Glutamatergic neuron (in vitro differentiated cells): ENCODE measurements around the gene CDK14. TPM values are rescaled to one million over a fixed set of nuclear protein-coding genes. Genes with fewer than 3 reads are reported as not detected.

Source experiments
- DNase-seq: peaks from one replicate; pipeline ENCODE4 v3.0.0; 2022
- H3K27ac Mint-ChIP-seq: one replicate; pipeline ENCODE4 v1.8.0; 2020; ENCODE audit warnings: mild to moderate bottlenecking, mixed read lengths, inconsistent platforms; ENCODE audit not compliant: unreplicated experiment
- H3K27me3 Mint-ChIP-seq: one replicate; pipeline ENCODE4 v1.8.0; 2020; ENCODE audit warnings: mild to moderate bottlenecking, moderate library complexity, mixed read lengths, inconsistent platforms; ENCODE audit not compliant: unreplicated experiment
- H3K36me3 Mint-ChIP-seq: one replicate; pipeline ENCODE4 v1.8.0; 2020; ENCODE audit warnings: mild to moderate bottlenecking, mixed read lengths, inconsistent platforms; ENCODE audit not compliant: unreplicated experiment
- H3K4me1 Mint-ChIP-seq: one replicate; pipeline ENCODE4 v1.8.0; 2020; ENCODE audit warnings: mild to moderate bottlenecking, low read depth, mixed read lengths, inconsistent platforms; ENCODE audit not compliant: unreplicated experiment
- H3K4me3 Mint-ChIP-seq: one replicate; pipeline ENCODE4 v1.8.0; 2020; ENCODE audit warnings: mild to moderate bottlenecking, mixed read lengths, inconsistent platforms; ENCODE audit not compliant: unreplicated experiment
- H3K9me3 Mint-ChIP-seq: one replicate; pipeline ENCODE4 v1.8.0; 2020; ENCODE audit warnings: mild to moderate bottlenecking, moderate library complexity, mixed read lengths, inconsistent platforms; ENCODE audit not compliant: unreplicated experiment
- total RNA-seq: library from RNA; stranded (reverse); fragmentation: NEBNext Ultra II Directional; extraction: Animal tissue kit (Norgen Biotek cat#: 25700); gene quantifications from one replicate; pipeline ENCODE4 v1.2.1, GENCODE V29; 2021; ENCODE audit not compliant: unreplicated experiment
- TF ChIP-seq, protein P1 (sequence below): fragments of 200-600 bp; sonication (generic); IDR thresholded peaks from one replicate; pipeline ENCODE4 v1.5.0; 2021; ENCODE audit not compliant: partially characterized antibody, unreplicated experiment

The CDK14 gene
- total RNA-seq, 1 donor from 2014 or later = 96.5 TPM

DNA sequence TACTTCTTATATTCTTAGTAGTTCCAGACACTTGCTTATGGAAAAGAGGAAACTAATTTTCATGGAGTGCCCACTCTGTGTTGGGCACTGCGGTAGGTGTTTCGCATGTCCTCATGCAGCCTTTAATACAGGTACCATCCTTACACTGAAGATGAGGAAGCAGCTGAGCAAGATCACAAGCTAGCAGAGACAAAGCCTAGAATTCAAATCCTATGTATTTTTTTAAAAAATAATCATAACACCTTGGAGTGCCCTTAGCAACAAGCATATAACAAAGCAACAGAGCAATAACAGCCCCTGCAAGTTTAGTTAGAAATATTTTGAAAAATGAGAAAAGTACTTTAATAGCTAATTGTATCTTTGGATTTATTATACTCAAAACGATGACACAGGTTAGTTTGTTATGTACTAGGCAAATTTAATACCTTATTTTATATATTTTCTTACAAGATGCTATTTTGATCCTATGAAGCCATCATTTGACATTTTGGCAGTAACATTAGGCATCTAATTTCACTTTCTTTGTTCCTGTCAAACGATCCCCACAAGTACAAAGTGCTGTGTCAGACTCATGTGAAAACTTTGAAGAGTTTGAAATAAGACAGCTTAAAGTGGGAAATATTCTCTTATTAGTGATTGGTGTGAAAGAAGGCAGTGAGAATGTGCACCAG, 245.8 kb downstream of the CDK14 start:
- H3K36me3 Mint-ChIP-seq = peaks cover 20% of the 10 kb centered on the region

DNA sequence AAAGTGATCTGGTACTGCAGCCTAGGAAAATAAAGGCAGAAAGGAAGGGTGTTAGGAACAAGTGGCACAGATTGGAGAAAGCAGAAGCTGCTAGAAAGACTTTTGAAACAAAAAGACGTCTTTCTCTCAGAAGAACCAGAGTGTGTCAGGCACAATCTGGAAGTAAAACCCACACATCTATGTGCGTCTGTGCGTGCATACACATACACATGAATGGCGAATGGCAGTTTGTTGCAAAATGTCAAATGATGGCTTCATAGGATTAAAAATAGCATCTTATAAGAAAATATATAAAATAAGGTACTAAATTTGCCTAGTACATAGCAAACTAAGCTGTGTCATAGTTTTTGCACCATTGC, 246.3 kb downstream of the CDK14 start:
- Mint-ChIP-seq H3K9me3 (peaks cover 2% of the 10 kb centered on the region), H3K4me3 (no peak overlapping the region), H3K27me3 (peaks cover 2% of the 10 kb centered on the region), H3K4me1 (peaks cover 2% of the 10 kb centered on the region), H3K36me3 (peaks cover 20% of the 10 kb centered on the region), H3K27ac (no peak overlapping the region)
- TF ChIP-seq, protein P1, sequence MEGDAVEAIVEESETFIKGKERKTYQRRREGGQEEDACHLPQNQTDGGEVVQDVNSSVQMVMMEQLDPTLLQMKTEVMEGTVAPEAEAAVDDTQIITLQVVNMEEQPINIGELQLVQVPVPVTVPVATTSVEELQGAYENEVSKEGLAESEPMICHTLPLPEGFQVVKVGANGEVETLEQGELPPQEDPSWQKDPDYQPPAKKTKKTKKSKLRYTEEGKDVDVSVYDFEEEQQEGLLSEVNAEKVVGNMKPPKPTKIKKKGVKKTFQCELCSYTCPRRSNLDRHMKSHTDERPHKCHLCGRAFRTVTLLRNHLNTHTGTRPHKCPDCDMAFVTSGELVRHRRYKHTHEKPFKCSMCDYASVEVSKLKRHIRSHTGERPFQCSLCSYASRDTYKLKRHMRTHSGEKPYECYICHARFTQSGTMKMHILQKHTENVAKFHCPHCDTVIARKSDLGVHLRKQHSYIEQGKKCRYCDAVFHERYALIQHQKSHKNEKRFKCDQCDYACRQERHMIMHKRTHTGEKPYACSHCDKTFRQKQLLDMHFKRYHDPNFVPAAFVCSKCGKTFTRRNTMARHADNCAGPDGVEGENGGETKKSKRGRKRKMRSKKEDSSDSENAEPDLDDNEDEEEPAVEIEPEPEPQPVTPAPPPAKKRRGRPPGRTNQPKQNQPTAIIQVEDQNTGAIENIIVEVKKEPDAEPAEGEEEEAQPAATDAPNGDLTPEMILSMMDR = no peak
- DNase-seq = no peak

More for the DNA sequence above, 245.8 kb downstream of the CDK14 start:
- DNase-seq = no peak
- TF ChIP-seq, protein P1 = no peak
- Mint-ChIP-seq H3K9me3 (peaks cover 2% of the 10 kb centered on the region), H3K4me1 (peaks cover 2% of the 10 kb centered on the region), H3K27me3 (peaks cover 2% of the 10 kb centered on the region), H3K27ac (no peak overlapping the region), H3K4me3 (no peak overlapping the region)

DNA sequence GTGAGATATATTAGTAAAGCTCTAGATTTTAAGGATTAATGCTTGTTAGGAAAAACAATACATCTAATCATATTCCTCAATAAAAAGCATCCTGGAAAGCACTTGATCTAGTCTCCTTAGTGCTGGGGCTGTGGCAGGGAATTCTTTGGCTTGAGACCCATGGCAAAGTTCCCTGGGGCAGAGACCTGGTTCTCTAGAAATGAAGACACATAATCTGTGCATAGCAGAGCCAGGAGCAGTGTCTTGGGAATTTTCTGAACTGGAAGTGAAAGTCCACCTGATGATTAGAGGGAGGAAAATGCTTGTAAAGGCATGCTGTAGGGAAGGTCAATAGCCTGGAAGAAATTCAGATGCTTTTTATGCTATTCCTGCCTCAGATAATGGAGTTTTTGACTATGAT, 247.4 kb downstream of the CDK14 start:
- H3K4me1 Mint-ChIP-seq = peaks cover 2% of the 10 kb centered on the region
- no peak overlapping the region for H3K27ac Mint-ChIP-seq
- TF ChIP-seq, protein P1 = no peak

DNA sequence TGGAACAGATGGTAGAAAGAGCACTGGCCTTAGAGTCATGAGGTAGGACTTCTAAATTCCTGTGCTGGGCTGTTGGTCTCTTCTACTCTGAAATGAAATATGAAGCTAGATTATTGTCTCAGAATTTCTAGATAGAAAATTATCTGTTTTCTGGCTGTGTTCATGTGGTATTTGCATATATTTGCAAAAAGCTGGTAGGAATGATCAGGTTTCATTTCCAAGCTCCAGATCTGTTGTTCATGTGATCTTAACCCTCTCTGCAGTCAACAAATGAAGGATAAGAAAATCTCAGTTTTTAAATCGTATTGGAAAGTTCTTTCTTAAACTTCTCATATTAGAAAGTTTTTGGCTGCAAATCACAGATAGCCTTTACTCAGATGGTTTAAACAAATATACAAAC, 248.3 kb downstream of the CDK14 start:
- H3K4me3 Mint-ChIP-seq = no peak overlapping the region
- H3K4me1 Mint-ChIP-seq = peaks cover 2% of the 10 kb centered on the region
- H3K27ac Mint-ChIP-seq = no peak overlapping the region
- H3K9me3 Mint-ChIP-seq = peaks cover 2% of the 10 kb centered on the region
- peaks cover 7% of the 10 kb centered on the region for H3K36me3 Mint-ChIP-seq
- TF ChIP-seq, protein P1 = no peak
- peaks cover 2% of the 10 kb centered on the region for H3K27me3 Mint-ChIP-seq
- no peak for DNase-seq

More for the DNA sequence above, 247.4 kb downstream of the CDK14 start:
- no peak for DNase-seq
- H3K27me3 Mint-ChIP-seq = peaks cover 2% of the 10 kb centered on the region
- no peak overlapping the region for H3K4me3 Mint-ChIP-seq
- peaks cover 2% of the 10 kb centered on the region for H3K9me3 Mint-ChIP-seq
- peaks cover 16% of the 10 kb centered on the region for H3K36me3 Mint-ChIP-seq

DNA sequence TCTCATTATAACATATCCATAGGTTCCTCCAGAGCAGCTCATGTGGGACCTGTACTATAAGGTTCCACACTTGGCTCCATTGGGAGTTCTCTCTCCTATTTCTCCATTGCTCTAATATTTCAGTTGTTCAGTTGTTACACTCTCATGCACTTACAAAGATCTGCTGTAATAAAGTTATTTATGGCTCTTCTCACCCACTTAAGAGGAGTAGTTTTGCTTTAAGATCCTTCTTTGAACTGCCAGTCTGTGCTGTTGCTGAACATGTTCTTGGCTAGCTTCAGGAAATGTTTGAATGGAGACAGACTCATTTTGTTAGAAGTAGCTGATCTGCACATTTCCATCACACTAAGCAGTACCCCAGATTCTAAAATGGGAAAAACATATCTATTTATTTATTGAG, 250.1 kb downstream of the CDK14 start:
- Mint-ChIP-seq H3K27ac (no peak overlapping the region), H3K36me3 (no peaks in the 10 kb centered on the region), H3K27me3 (no peaks in the 10 kb centered on the region), H3K9me3 (no peaks in the 10 kb centered on the region), H3K4me1 (peaks cover 9% of the 10 kb centered on the region), H3K4me3 (no peak overlapping the region)
- TF ChIP-seq, protein P1 = no peak
- no peak for DNase-seq
